K562 (cell line): ENCODE measurements around the gene TXLNG. TPM values are rescaled to one million over a fixed set of nuclear protein-coding genes. Genes with fewer than 3 reads are reported as not detected.

Source experiments
- CREB1 ChIP-seq, 2 experiments: sonication (generic) in 1 of 2; formaldehyde crosslinking in 1 of 2; IDR thresholded peaks; 2 replicates each; pipeline versions ENCODE4 v1.6.1 to v1.8.0; 2012 to 2022; ENCODE audit warnings: inconsistent platforms in 1 of 2, mild to moderate bottlenecking in 1 of 2, missing genetic modification reagents in 1 of 2, moderate library complexity in 1 of 2
- CREB5 ChIP-seq: fragments of 250-450 bp; sonication (Bioruptor Pico); IDR thresholded peaks from 2 replicates; pipeline ENCODE4 v1.5.0; 2020; ENCODE audit warnings: mild to moderate bottlenecking
- CTBP1 ChIP-seq: fragments of 450-650 bp; IDR thresholded peaks from 2 replicates; pipeline ENCODE4 v1.6.1; 2016; ENCODE audit warnings: borderline replicate concordance
- EGR1 ChIP-seq: fragments of 450-650 bp; conservative IDR thresholded peaks from 2 replicates; pipeline ENCODE4 v1.6.1; 2017; ENCODE audit warnings: mild to moderate bottlenecking
- EP400 ChIP-seq: fragments of 450-650 bp; IDR thresholded peaks from 2 replicates; pipeline ENCODE4 v1.6.1; 2017; ENCODE audit warnings: antibody characterized with exemption, mild to moderate bottlenecking, moderate library complexity
- FIP1L1 ChIP-seq: fragments of 200-400 bp; formaldehyde crosslinking; IDR thresholded peaks from 2 replicates; pipeline ENCODE4 v1.6.1; 2018; ENCODE audit warnings: mild to moderate bottlenecking, low read depth, low read length; ENCODE audit not compliant: poor library complexity, severe bottlenecking
- FOSL1 ChIP-seq: fragments of 200-800 bp; sonication (Bioruptor generic); conservative IDR thresholded peaks from 2 replicates; pipeline ENCODE4 v1.6.1; 2016; ENCODE audit warnings: missing genetic modification characterization, missing compliant biosample characterization
- MECOM ChIP-seq: fragments of 250-450 bp; sonication (Bioruptor Pico); IDR thresholded peaks from 2 replicates; pipeline ENCODE4 v1.8.0; 2022; ENCODE audit warnings: inconsistent platforms
- NCOA2 ChIP-seq, 2 experiments: fragments of 450-650 bp; IDR thresholded peaks; 2 replicates each; pipeline ENCODE4 v1.6.1; 2018; ENCODE audit warnings: mild to moderate bottlenecking in 2 of 2, moderate library complexity in 1 of 2; ENCODE audit not compliant: partially characterized antibody in 2 of 2
- NCOR1 ChIP-seq: fragments of 450-650 bp; IDR thresholded peaks from 2 replicates; pipeline ENCODE4 v1.6.1; 2016; ENCODE audit warnings: mild to moderate bottlenecking, moderate library complexity
- NRF1 ChIP-seq, 2 experiments: fragments of 450-650 bp; IDR thresholded peaks in 1 of 2; conservative IDR thresholded peaks in 1 of 2; 2 replicates each; pipeline ENCODE4 v1.6.1; 2014; ENCODE audit warnings: mild to moderate bottlenecking in 2 of 2
- PHF20 ChIP-seq: fragments of 450-650 bp; IDR thresholded peaks from 2 replicates; pipeline ENCODE4 v1.6.1; 2018; ENCODE audit not compliant: partially characterized antibody
- PKNOX1 ChIP-seq: fragments of 450-650 bp; IDR thresholded peaks from 2 replicates; pipeline ENCODE4 v1.6.1; 2016
- POLR2B ChIP-seq: fragments of 450-650 bp; IDR thresholded peaks from 2 replicates; pipeline ENCODE4 v1.6.1; 2018; ENCODE audit warnings: low read depth; ENCODE audit not compliant: partially characterized antibody
- RBFOX2 ChIP-seq: fragments of 200-400 bp; formaldehyde crosslinking; IDR thresholded peaks from 2 replicates; pipeline ENCODE4 v1.6.1; 2017; ENCODE audit warnings: low read depth, mild to moderate bottlenecking, low read length, moderate library complexity
- SIN3A ChIP-seq, 2 experiments: fragments of 150-350 bp in 1 of 2; IDR thresholded peaks; 2 replicates each; pipeline ENCODE4 v1.6.1; 2011 to 2016; ENCODE audit warnings: borderline replicate concordance in 2 of 2, low read depth in 2 of 2, low read length in 2 of 2, mild to moderate bottlenecking in 2 of 2, moderate library complexity in 2 of 2; ENCODE audit not compliant: control insufficient read depth in 1 of 2
- TAF9B ChIP-seq: fragments of 450-650 bp; IDR thresholded peaks from 2 replicates; pipeline ENCODE4 v1.6.1; 2018; ENCODE audit warnings: mild to moderate bottlenecking; ENCODE audit not compliant: partially characterized antibody
- TBP ChIP-seq: optimal IDR thresholded peaks from 2 replicates; pipeline ENCODE3; 2011; ENCODE audit warnings: low read depth, low read length, improper control_type of control experiment
- TFAP4 ChIP-seq: sonication (generic); formaldehyde crosslinking; IDR thresholded peaks from 2 replicates; pipeline ENCODE4 v1.8.0; 2022; ENCODE audit warnings: missing genetic modification reagents, mild to moderate bottlenecking, moderate library complexity, borderline replicate concordance
- ZFP91 ChIP-seq: sonication (generic); formaldehyde crosslinking; IDR thresholded peaks from 2 replicates; pipeline ENCODE4 v1.8.0; 2022; ENCODE audit warnings: mild to moderate bottlenecking, missing genetic modification reagents
- ZKSCAN3 ChIP-seq: fragments of 250-450 bp; sonication (Bioruptor Pico); IDR thresholded peaks from 2 replicates; pipeline ENCODE4 v1.4.0; 2020
- ZNF263 ChIP-seq: sonication (generic); formaldehyde crosslinking; IDR thresholded peaks from 2 replicates; pipeline ENCODE4 v1.8.0; 2022; ENCODE audit warnings: mild to moderate bottlenecking, missing genetic modification reagents, borderline replicate concordance
- ZNF311 ChIP-seq: fragments of 250-450 bp; sonication (Bioruptor Pico); IDR thresholded peaks from 2 replicates; pipeline ENCODE4 v1.4.0; 2020; ENCODE audit warnings: mild to moderate bottlenecking, moderate library complexity
- polyA plus RNA-seq, 8 experiments: library from polyadenylated mRNA; depleted of rRNA in 4 of 8; stranded (reverse) in 5 of 8; unstranded in 3 of 8; fragments of >200 nt; fragmentation: Nextera tagmentation in 2 of 8; fragmentation: Illumina TruSeq in 1 of 8; extraction: Ambion mirVana in 2 of 8; extraction: Trizol in 1 of 8; gene quantifications; 2 replicates each; pipeline versions ENCODE4 v1.2.1 to v1.2.3, GENCODE V29; 2011 to 2014; ENCODE audit warnings: inconsistent platforms in 1 of 8, missing spikeins in 1 of 8
- total RNA-seq, 7 experiments: library from RNA; depleted of rRNA in 6 of 7; stranded (reverse); fragments of >200 nt in 6 of 7; fragmentation: Illumina TruSeq in 2 of 7; extraction: Trizol in 2 of 7; gene quantifications; 2 replicates each; pipeline versions ENCODE4 v1.2.1 to v1.2.3, GENCODE V29; 2011 to 2021; ENCODE audit warnings: low replicate concordance in 1 of 7

TXLNG gene
- total and polyA plus RNA-seq, 9 of the 15 experiments (the other 6 are each of a cell fraction or from before 2014, with no cell fraction given) = 13.1 to 47.0 (median 31.6) TPM

GRCh38 chrX:16870095-16870861, 84.0 kb downstream of the TXLNG start, which contains the start of gene RBBP7 (continued):
- TF ChIP-seq MECOM (CRISPR knock-in tag) (no peak), ZNF263 (CRISPR knock-in tag) (peak; percentile 66; the same call in 1 of the 2 replicates), ZKSCAN3 (CRISPR knock-in tag) (no peak), RBFOX2 (peak; percentile 92), NCOR1 (peak; percentile 47), PHF20 (peak; percentile 12), PKNOX1 (peak; percentile 64), ZNF311 (CRISPR knock-in tag) (no peak), ZFP91 (CRISPR knock-in tag) (no peak), TBP (peak; percentile 62), NRF1 (conservative IDR thresholded peaks at IDR 0.05 in 1 of 2, IDR thresholded peaks at IDR 0.05 in 1 of 2) (peak; percentile 95 to 96), EGR1 (peak; percentile 34; the same call in 1 of the 2 replicates), FIP1L1 (no peak), TFAP4 (CRISPR knock-in tag) (peak; percentile 51; the same call in 1 of the 2 replicates), POLR2B (peak; percentile 78), TAF9B (peak; percentile 21), SIN3A (IDR thresholded peaks at IDR 0.05; ENCODE audit: borderline replicate concordance in 2 of 2, control insufficient read depth in 1 of 2, low read depth in 2 of 2, low read length in 2 of 2) (no peak; a peak in 1 of 4 replicates), FOSL1 (tag) (0 out of 2 replicates have a peak, but pooled peaks have one; percentile 18), CTBP1 (peak; percentile 68), CREB1 (IDR thresholded peaks at IDR 0.05) (peak; percentile 79), CREB1 (CRISPR knock-in tag; IDR thresholded peaks at IDR 0.05) (peak; percentile 78), EP400 (peak; percentile 54), CREB5 (no peak), NCOA2 (IDR thresholded peaks at IDR 0.05; ENCODE audit: partially characterized antibody in 2 of 2) (no peak)
